ENCODE data around the gene ANKRD45.
"Not testable (repeated sequence)": the region's sequence is repeated elsewhere in the genome, so short reads cannot be mapped to it uniquely, and the experiment has no call there.

Gene ANKRD45

DNA sequence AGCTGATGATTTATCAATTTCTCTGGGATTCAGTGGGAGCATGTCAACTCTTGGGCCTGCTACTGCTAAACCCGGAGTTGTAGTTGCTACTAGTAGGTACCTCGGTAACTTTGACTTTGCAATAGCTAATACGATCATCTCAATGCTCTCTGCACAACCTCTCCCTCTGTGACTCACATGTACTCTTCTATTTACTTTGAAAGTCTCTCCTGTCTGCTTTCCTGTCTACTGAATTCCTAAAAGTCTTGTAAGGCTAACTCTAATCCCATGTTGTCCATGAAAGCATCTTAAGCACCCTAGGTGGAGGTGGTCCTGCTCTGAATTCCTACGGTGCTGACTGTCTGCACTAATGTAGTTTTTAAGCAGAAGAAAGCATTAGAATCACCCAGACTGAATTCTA, 96.1 kb downstream of the ANKRD45 start:
- DNase-seq (ENCODE audit: extremely low read depth in 1 of 2, low read depth in 1 of 2): no peak

DNA sequence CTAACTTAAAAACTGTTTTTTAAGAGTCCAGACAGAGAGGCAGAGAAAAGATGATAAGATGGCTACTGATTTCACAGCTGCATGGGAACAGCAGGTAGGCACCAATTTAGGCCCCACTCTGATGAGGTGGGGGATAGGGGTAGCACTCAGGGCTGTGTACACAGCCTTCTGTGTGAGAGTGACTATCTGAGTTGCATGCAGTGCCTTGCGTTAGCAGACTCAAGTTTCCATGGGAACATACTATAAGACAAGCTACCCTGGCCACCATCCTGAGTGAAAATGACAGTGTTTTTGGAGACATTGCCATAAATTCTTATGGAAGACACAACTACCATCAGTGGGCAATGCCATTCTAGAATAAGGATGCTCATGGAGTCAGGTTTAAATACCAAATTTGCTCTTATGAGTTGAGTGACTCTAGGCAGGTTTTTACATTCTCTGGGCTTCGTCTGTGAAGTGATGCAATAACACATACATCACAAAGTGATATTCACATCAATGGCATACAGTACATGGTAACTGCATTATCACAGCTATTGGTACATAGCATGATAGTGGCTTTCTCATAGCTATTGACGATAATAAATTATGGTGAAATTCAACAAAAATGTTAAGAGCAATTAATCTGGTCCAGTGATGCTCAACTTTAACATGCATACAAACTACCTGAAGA, 97.3 kb downstream of the ANKRD45 start:
- DNase-seq (ENCODE audit: extremely low read depth in 1 of 2, low read depth in 1 of 2): no peak

DNA sequence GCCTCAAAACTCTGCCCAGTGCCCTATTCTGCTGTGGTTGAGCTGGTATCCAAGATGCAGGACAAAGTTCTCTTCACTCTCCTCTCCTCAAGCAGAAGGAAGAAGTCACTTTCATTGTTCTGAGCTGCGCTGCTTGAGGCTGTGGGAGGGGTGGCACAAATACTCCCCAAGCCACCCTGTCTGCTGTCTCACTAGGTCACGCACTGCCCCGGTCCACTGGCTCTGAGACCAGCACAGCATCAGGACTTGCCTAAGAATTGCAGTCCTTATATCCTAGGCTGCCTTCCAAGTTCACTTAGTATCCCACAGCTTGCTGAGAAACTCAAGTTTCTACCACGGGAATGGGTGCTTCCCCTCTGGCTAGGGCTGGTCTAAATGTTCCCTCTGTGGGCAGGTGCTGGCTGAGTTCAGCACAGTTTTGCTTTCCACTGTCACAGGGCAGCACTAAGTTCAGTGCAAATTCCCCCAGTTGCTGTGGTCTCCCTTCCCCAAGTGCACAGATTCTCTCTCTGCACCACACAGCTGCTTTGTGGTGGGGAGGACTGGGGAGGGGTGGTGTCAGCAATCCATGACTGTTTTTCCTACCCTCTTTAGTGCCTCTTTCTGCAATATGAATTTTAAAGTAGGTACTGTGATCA, 99.2 kb downstream of the ANKRD45 start:
- DNase-seq (ENCODE audit: extremely low read depth in 1 of 2, low read depth in 1 of 2): no peak

DNA sequence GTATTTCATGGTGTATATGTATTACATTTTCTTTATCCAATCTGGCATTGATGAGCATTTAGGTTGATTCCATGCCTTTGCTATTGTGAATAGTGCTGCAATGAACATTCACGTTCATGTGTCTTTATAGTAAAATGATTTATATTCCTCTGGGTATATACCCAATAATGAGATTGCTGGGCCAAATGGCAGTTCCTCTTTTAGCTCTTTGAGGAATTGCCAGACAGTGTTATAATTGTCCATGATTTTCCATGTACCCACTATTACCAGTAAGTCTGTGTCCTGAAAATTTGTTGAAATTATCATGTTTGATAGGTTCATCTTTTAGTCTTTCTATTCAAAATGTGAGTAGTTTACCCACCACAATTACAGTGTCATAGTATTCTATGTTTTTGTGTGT, 101.2 kb downstream of the ANKRD45 start:
- no peak for DNase-seq (ENCODE audit: extremely low read depth in 1 of 2, low read depth in 1 of 2)

DNA sequence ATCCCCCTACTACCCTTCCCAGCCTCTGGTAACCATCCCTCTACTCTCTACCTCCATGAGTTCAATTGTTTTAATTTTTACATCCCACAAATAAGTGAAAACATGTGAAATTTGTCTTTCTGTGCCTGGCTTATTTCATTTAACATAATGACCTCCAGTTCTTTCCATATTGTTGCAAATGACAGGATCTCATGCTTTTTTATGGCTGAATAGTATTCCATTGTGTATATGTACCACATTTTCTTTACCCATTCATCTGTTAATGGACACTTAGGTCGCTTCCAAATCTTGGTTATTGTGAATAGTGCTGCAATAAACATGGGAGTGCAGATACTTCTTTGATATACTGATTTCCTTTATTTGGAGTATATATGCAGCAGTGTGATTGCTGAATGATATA, 105.8 kb downstream of the ANKRD45 start:
- DNase-seq (ENCODE audit: extremely low read depth in 1 of 2, low read depth in 1 of 2): not testable (repeated sequence)

DNA sequence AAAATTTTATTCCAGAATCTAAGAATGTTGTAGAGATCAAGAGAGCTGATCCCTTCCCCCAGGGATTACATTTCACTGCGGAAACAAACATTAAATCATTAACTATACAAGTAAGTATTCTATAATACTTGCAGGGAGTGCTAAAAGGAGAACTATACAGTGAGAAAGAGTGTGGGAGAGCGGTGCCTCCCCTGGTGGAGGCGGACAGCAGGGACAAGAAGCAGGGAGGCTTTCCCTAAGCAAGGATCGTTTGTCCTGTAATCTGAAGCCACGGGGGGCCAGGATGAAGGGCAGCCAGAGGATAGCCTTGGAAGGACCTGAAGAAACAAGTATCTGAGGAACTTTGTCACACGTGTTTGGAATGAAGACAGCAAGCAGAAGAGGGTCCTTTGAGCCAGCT, 106.8 kb downstream of the ANKRD45 start:
- DNase-seq (ENCODE audit: extremely low read depth in 1 of 2, low read depth in 1 of 2): no peak

DNA sequence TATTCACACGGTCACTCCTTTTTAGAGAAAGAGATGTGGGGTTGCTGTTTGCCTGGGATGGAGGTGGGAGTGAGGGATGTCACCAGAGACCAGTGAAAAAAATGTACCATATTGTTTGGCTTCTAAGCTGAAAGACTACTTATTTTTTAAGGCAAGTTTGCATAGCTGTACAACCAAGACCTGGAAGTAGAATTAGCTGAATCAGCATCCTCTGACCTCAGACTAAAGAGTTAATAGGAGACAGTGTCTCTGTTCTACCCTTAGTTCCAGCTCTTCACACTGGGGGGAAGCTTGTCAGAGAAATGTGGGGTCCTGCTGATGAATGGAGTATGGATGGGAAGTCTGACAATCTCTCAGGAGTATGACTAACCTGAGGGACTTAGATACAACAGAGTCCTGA, 108.4 kb downstream of the ANKRD45 start:
- DNase-seq (ENCODE audit: extremely low read depth in 1 of 2, low read depth in 1 of 2): no peak

DNA sequence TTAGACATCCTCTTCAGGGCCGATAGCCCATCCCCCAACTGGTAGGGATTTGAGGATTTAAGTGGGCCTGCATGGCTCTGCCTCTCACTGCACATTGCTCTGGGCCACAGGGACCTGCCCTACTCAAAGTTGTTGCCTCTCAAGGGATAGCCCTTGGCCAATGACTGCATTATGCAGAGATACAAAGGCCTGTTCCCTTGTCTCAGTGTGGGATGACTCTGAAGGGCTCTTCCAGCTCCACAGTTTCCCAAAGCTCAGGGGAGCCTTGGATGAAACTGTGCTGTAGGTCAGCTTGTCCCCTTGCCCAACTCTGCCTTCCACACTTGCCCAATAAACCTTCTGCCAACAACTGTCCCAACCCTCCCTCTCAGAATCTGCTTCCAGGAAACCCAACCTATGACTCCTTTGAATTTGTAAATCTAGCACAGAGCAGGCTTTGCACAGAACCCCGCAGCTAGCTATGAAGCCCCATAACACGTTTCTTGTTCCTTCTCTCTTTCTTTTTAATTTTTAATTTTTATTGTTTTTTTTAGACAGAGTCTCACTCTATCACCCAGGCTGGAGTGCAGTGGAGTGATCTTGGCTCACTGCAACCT, 109.3 kb downstream of the ANKRD45 start:
- no peak for DNase-seq (ENCODE audit: extremely low read depth in 1 of 2, low read depth in 1 of 2)
